CD1c-positive myeloid dendritic cell (primary cell): ENCODE data around the gene TSEN54.
A peak's percentile ranks its signal among the peaks of the same experiment; 100 is the strongest.
"Not testable (repeated sequence)": the region's sequence is repeated elsewhere in the genome, so short reads cannot be mapped to it uniquely, and the experiment has no call there.

Experiments used
- DNase-seq: peaks from one replicate; pipeline ENCODE4 v3.0.0-alpha.2; 2016; ENCODE audit errors: extremely low spot score

The TSEN54 gene

GRCh38 chr17:75518201-75518600 lies 1.9 kb downstream of the TSEN54 start:
- DNase-seq: peak; percentile 42

- no peak for DNase-seq
Observed at GRCh38 chr17:75518983-75519537, 2.7 kb downstream of the TSEN54 start.

DNA sequence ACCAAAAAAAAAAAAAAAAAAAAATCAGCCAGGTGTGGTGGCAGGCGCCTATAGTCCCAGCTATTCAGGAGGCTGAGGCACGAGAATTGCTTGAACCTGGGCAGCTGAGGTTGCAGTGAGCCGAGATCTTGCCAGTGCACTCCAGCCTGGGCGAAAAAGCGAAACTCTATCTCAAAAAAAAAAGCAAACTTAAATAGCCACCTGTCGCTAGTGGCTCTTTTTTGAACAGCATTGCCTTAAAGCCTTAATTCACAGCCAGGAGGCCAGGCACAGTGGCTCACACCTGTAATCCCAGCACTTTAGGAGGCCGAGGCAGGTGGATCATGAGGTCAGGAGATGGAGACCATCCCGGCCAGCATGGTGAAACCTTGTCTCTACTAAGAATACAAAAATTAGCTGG lies 4.1 kb downstream of the TSEN54 start:
- DNase-seq: not testable (repeated sequence)

- no peak for DNase-seq
Observed at GRCh38 chr17:75521290-75521689, 5.0 kb downstream of the TSEN54 start.

GRCh38 chr17:75521951-75522727 lies 5.8 kb downstream of the TSEN54 start:
- DNase-seq: peak; percentile 7

DNA sequence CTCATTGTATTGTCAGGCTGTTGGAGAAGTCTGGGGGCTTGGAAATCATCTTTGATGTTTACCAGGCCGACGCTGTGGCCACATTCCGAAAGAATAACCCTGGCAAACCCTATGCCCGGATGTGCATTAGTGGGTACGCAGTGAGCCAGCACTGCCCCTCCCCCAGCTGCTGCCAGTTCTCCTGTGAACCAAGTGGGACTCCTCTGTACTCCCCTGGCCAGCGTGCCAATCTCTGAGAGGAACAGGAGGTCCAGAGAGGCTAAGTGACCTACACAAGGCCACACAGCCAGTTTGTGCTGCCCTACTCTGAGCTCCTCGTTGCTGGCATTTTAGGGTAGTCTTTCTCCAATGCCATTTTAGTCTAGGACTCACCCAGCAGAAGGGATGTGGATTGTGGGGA lies 7.3 kb downstream of the TSEN54 start:
- DNase-seq: no peak

DNA sequence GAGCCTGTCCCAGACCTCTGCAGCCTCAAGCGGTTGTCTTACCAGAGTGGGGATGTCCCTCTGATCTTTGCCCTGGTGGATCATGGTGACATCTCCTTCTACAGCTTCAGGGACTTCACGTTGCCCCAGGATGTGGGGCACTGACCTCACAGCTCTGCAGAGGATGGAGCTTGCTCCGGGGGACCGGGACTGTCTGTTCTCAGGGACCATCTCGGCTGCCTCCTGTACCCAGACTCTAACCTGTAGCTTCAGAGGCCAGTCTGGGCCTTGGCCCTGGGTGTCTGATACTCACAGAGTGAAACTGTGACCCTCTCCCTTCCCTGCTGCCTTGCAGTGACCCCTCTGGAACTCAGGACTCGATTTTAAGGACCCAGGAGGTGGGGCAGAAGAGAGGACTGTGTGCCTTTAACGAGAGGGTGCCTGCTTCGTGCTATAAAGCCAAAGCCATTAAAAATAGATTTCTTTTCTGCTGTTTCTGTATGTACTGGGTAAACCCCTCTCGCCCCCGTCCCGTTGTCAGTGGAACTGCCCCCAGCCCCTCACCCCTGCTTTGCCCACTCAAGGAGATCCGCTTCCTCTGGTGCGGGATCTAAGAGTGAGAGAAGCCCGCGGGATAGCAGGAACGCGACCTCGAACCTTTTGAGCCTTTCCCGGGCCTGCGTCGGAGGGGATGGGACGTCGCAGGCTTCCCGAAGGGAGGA lies 8.1 kb downstream of the TSEN54 start:
- DNase-seq: no peak

GRCh38 chr17:75524970-75525805 lies 8.9 kb downstream of the TSEN54 start, which contains the start of gene LLGL2:
Gene LLGL2 (plus strand): TSS chr17:75525697. CDS start chr17:75543427, 17,730 bp downstream.
- peak; percentile 93 for DNase-seq

- DNase-seq: peak; percentile 10
Observed at GRCh38 chr17:75525806-75526554, 9.7 kb downstream of the TSEN54 start.

DNA sequence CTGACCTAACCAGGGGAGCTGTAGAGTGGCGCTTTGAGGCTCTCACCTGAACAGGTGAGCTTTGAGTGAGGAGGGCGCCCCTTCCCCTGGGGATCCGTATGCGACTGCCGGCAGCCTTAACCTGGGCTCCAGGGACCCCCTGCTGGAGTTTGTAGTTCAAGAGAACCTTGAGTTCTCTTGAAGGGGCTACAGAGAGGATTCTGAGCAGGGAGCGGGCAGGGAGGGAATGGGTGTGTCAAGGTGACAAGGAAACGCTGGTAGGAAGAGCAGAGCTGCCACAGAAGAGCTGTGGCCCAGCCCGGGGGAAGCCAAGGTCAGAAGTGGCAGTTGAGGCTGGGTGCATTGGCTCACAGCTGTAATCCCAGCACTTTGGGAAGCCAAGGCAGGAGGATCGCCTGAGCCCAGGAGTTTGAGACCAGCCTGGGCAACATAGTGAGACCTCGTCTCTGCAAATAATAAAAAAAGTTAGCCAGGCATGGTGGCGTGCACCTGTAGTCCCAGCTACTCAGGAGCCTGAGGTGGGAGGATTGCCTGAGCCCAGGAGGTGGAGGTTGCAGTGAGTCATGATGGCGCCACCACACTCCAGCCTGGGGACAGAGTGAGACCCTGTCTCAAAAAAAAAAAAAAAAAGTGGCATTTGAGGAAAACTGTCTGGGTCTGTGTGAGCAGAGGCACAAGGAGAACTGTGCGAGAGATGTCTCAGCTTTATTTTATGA lies 10.4 kb downstream of the TSEN54 start:
- DNase-seq: no peak

GRCh38 chr17:75530837-75531720 lies 14.8 kb downstream of the TSEN54 start:
- DNase-seq: no peak

GRCh38 chr17:75531721-75532072 lies 15.4 kb downstream of the TSEN54 start:
- DNase-seq: no peak

GRCh38 chr17:75535119-75535537 lies 18.8 kb downstream of the TSEN54 start:
- DNase-seq: peak; percentile 42

DNA sequence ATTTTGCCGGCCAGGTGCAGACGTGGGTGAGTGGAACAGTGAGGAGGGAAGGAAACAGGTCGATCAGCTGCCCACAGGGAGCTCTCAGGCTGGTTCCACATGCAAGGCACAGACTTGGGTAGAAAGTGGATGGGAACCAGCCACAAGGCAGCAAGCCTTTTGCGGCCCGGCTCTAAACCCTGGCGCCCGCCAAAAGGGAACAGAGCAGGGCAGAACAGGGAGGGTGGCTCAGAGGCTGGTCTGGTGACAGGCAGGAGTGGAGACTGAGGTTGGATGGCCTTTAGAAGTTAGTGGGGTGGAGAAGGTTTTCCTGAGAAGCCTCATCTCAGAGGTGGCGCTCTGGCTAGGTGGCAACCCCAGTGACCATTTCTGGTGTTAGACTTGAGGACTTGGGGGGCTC lies 19.5 kb downstream of the TSEN54 start:
- DNase-seq: no peak

GRCh38 chr17:75536366-75536765 lies 20.0 kb downstream of the TSEN54 start:
- no peak for DNase-seq

GRCh38 chr17:75539967-75540729 lies 23.8 kb downstream of the TSEN54 start:
- no peak for DNase-seq

GRCh38 chr17:75540923-75541503 lies 24.7 kb downstream of the TSEN54 start:
- DNase-seq: no peak

DNA sequence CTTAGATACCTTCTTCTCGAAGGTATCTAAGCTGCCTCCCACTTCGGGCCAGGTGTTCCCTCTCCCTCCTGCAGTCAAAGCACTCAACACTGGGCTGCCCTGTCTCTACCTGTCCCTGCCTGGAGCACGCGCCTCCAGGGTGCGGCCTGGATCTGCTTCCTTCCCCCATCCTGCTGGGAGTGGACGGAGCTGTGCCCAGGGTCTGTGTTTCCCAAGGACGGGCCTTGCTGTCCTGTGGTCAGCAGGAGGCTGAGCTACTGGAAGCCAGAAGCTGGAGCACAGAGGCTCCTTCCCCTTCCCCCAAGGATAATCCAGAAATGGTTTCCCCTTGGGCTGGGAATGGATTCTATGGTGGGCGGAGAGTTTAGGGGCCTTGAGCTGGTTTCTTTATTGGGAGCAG lies 25.9 kb downstream of the TSEN54 start:
- no peak for DNase-seq
